GM12878 (cell line): Measurements from ENCODE around the gene MYO16. TPM values are rescaled to one million over a fixed set of nuclear protein-coding genes. Genes with fewer than 3 reads are reported as not detected.

Experiments
- ATAC-seq: fragments of 200-7000 bp; cut with Tn5 transposase; 3 replicates; pipeline ENCODE4 v1.9.1; 2020; ENCODE audit warnings: mild to moderate bottlenecking, moderate library complexity
- BruUV-seq: library from RNA; stranded (reverse); fragments of 400-500 nt; replicated peaks from 2 replicates; lab custom pipeline; 2021; lab: Mats Ljungman, UMichigan
- CTCF ChIA-PET: fragments of 300-600 bp; sonication (Branson Sonifier 250); formaldehyde crosslinking; extraction: SDS; loops from one replicate; lab custom pipeline; 2021; ENCODE audit warnings: inconsistent platforms; lab: Yijun Ruan, JAX
- POLR2A ChIA-PET: fragments of 350-600 bp; formaldehyde crosslinking; extraction: SDS; loops from one replicate; lab custom pipeline; 2021; ENCODE audit warnings: inconsistent platforms; lab: Charles Lee
- RAD21 ChIA-PET: fragments of 300-600 bp; sonication (Branson Sonifier 250); formaldehyde crosslinking; loops from one replicate; lab custom pipeline; 2023; ENCODE audit warnings: antibody characterized with exemption; ENCODE audit not compliant: unreplicated experiment; lab: Charles Lee
- SMC1A ChIA-PET: fragments of 300-600 bp; sonication (Branson Sonifier 250); formaldehyde crosslinking; loops from one replicate; lab custom pipeline; 2023; ENCODE audit not compliant: unreplicated experiment, uncharacterized antibody; lab: Charles Lee
- DNase-seq: peaks from one replicate; pipeline ENCODE4 v3.0.0-alpha.2; 2011; ENCODE audit warnings: low read depth, low spot score
- FAIRE-seq: peaks from 3 replicates; lab custom pipeline; 2011; peaks lifted over from hg19 to GRCh38; lab: Jason Lieb, UNC
- H2AFZ ChIP-seq: 2 replicates; pipeline ENCODE4 v1.6.0; 2011; ENCODE audit warnings: low read depth, low read length, control low read depth; ENCODE audit not compliant: control insufficient read depth
- H3K27ac ChIP-seq: 2 replicates; pipeline ENCODE4 v1.5.1; 2011; ENCODE audit warnings: control low read depth; ENCODE audit not compliant: control insufficient read depth, insufficient read depth
- H3K27me3 ChIP-seq, 2 experiments: replicated peaks in 1 of 2; 2 replicates each; pipeline versions ENCODE4 v1.6.0 to v1.6.1; 2011; ENCODE audit warnings: low read length in 1 of 2; ENCODE audit not compliant: control insufficient read depth in 2 of 2, insufficient read depth in 2 of 2
- H3K36me3 ChIP-seq, 2 experiments: 2 replicates each; pipeline ENCODE4 v1.5.1; 2011; ENCODE audit warnings: low read length in 1 of 2; ENCODE audit not compliant: control insufficient read depth in 2 of 2, insufficient read depth in 2 of 2
- H3K4me1 ChIP-seq: 2 replicates; pipeline ENCODE4 v1.6.1; 2011; ENCODE audit warnings: mild to moderate bottlenecking, low read length, moderate library complexity, mixed read lengths; ENCODE audit not compliant: control insufficient read depth, insufficient read depth
- H3K4me2 ChIP-seq: 2 replicates; pipeline ENCODE4 v1.6.0; 2011; ENCODE audit warnings: control low read depth; ENCODE audit not compliant: control insufficient read depth, insufficient read depth
- H3K4me3 ChIP-seq: fragments of 200-600 bp; sonication (generic); 2 replicates; pipeline ENCODE4 v1.5.1; 2016
- H3K79me2 ChIP-seq: 2 replicates; pipeline ENCODE4 v1.6.0; 2011; ENCODE audit warnings: low read length; ENCODE audit not compliant: control insufficient read depth, insufficient read depth
- H3K9ac ChIP-seq: 2 replicates; pipeline ENCODE4 v1.8.0; 2011; ENCODE audit warnings: low read length, control low read depth, mixed read lengths; ENCODE audit not compliant: control insufficient read depth, insufficient read depth
- H3K9me3 ChIP-seq: replicated peaks from 3 replicates; pipeline ENCODE4 v1.5.1; 2011; ENCODE audit warnings: mild to moderate bottlenecking, low read length; ENCODE audit not compliant: control insufficient read depth, insufficient read depth
- H4K20me1 ChIP-seq: 2 replicates; pipeline ENCODE4 v1.6.0; 2011; ENCODE audit not compliant: control insufficient read depth, insufficient read depth
- KLF5 ChIP-seq: fragments of 450-650 bp; IDR thresholded peaks from 2 replicates; pipeline ENCODE4 v1.6.1; 2014; ENCODE audit warnings: mild to moderate bottlenecking; ENCODE audit not compliant: partially characterized antibody
- MTA2 ChIP-seq: fragments of 450-650 bp; IDR thresholded peaks from 2 replicates; pipeline ENCODE4 v1.6.1; 2016; ENCODE audit warnings: low read depth, mild to moderate bottlenecking, moderate library complexity
- NR2C1 ChIP-seq: fragments of 450-650 bp; IDR thresholded peaks from 2 replicates; pipeline ENCODE4 v1.6.1; 2017; ENCODE audit warnings: antibody characterized with exemption, mild to moderate bottlenecking, moderate library complexity
- POLR2AphosphoS5 ChIP-seq: IDR thresholded peaks from 2 replicates; pipeline ENCODE4 v1.6.1; 2011; ENCODE audit warnings: mild to moderate bottlenecking, low read length, inconsistent platforms
- SIN3A ChIP-seq: IDR thresholded peaks from 2 replicates; pipeline ENCODE4 v1.6.1; 2012; ENCODE audit warnings: low read depth, low read length, improper control_type of control experiment
- SMAD1 ChIP-seq: fragments of 450-650 bp; IDR thresholded peaks from 2 replicates; pipeline ENCODE4 v1.6.1; 2018; ENCODE audit warnings: mild to moderate bottlenecking, low read depth; ENCODE audit not compliant: partially characterized antibody
- SMC3 ChIP-seq: IDR thresholded peaks from 2 replicates; pipeline ENCODE4 v1.6.1; 2011; ENCODE audit warnings: low read length, improper control_type of control experiment, borderline replicate concordance
- TCF7 ChIP-seq: IDR thresholded peaks from 2 replicates; pipeline ENCODE4 v1.6.1; 2014; ENCODE audit warnings: antibody characterized with exemption, borderline replicate concordance
- WGBS: methylation state at CpG from one replicate; pipeline ENCODE4 v1.1.6; 2016; ENCODE audit warnings: low lambda C conversion rate; ENCODE audit not compliant: insufficient replicate concordance, insufficient coverage; ENCODE audit errors: missing lambda C conversion rate; 5-methylcytosine and 5-hydroxymethylcytosine counted together
- in situ Hi-C: fragments of 300-500 bp; cut with MboI; formaldehyde crosslinking; loops from 9 replicates; pipeline ENCODE4 v1.14.3; 2018; ENCODE audit warnings: mixed read lengths
- intact Hi-C: fragments of 100-400 bp; cut with micrococcal nuclease; formaldehyde crosslinking; loops from one replicate; pipeline ENCODE4 v1.14.2; 2022; ENCODE audit not compliant: unreplicated experiment
- polyA plus RNA-seq, 11 experiments: library from polyadenylated mRNA; depleted of rRNA in 4 of 11; unstranded in 6 of 11; stranded (reverse) in 5 of 11; fragments of >200 nt; fragmentation: Nextera tagmentation in 4 of 11; fragmentation: Illumina TruSeq in 1 of 11; extraction: Ambion mirVana in 4 of 11; extraction: Trizol in 1 of 11; gene quantifications; 1 replicate in 1 of 11; 2 replicates in 10 of 11; pipeline versions ENCODE4 v1.2.1 to v1.2.3, GENCODE V29; 2011 to 2016; ENCODE audit warnings: inconsistent platforms in 2 of 11, missing spikeins in 2 of 11, low read depth in 1 of 11
- total RNA-seq, 4 experiments: library from RNA; depleted of rRNA in 3 of 4; stranded (reverse); fragments of >200 nt in 3 of 4; fragmentation: Illumina TruSeq in 1 of 4; extraction: Trizol in 1 of 4; gene quantifications; 2 replicates each; pipeline versions ENCODE4 v1.2.1 to v1.2.3, GENCODE V29; 2013 to 2021

Gene MYO16
- total and polyA plus RNA-seq, 10 of the 15 experiments (the other 5 are each of a cell fraction or from before 2014, with no cell fraction given) = under 0.01 to 1.7 (median 0.05) TPM; not detected in 4

DNA sequence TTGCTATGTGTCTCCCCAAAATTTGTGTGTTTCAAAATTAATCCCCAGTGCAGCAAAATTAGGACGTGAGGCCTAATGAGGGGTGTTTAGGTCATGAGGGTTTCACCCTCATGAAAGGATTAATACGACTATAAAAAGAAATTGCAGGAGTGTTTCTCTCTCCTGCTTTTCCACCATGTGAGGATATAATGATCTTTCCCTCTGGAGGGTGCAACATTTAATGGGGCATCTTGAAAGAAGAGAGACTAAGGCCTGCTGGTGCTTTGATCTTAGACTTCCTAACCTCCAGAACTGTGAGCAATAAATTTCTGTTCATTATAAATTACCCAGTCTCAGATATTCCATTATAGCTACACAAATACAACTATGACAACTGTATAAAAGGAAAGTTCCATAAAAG, 183.2 kb downstream of the MYO16 start:
- Histone ChIP-seq H3K36me3 (no peaks in the 10 kb centered on the region), H3K27ac (no peak overlapping the region), H3K79me2 (no peaks in the 10 kb centered on the region), H3K4me3 (no peak overlapping the region), H3K9me3 (no peaks in the 10 kb centered on the region), H4K20me1 (no peaks in the 10 kb centered on the region), H3K27me3 (no peaks in the 10 kb centered on the region), H2AFZ (no peak overlapping the region), H3K9ac (no peak overlapping the region), H3K4me1 (no peaks in the 10 kb centered on the region), H3K4me2 (no peak overlapping the region)
- in situ Hi-C loops = no loop called here
- no TSS peak for BruUV-seq
- POLR2A ChIA-PET = no interaction called here
- CTCF ChIA-PET = no interaction called here
- SMC1A ChIA-PET = no interaction called here
- ATAC-seq (no peak), DNase-seq (no peak), FAIRE-seq (no peak)
- no peak for TF ChIP-seq POLR2AphosphoS5
- TF ChIP-seq KLF5 = no peak
- no peak for TF ChIP-seq NR2C1
- TF ChIP-seq SIN3A = no peak
- TF ChIP-seq SMC3 = no peak
- no peak for TF ChIP-seq TCF7
- RAD21 ChIA-PET = no interaction called here
- intact Hi-C loops = no loop called here
- 2% methylated on average over 2 of the region's 2 CpGs for WGBS

DNA sequence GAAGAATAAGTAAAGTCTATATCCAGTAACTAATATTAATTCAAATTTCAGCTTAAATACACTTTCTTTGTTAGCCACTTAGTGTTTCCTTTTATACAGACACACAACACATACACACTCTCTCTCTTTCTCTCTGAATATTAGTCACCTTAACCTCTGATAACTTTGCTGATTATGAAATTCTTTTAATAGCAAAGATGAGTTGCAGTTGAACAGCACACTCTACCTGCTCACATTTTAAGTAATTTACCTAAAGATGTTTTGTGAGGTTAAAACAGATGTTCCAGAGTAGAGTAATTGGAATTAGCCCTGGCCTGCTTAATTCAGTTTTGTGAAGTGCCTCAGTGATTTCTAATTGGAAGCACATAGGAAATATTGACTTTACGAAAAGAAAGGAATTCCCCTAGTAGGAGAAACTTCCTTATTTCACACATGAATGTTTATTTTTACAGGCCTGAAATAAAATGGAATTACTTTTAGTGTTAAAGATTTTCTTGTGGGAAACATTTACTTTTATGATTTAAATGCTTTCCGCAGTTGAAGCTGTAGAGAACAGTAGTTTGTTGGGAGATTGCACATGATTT, 184.3 kb downstream of the MYO16 start:
- Histone ChIP-seq H3K79me2 (no peaks in the 10 kb centered on the region), H3K4me2 (no peak overlapping the region), H3K4me3 (no peak overlapping the region)
- ATAC-seq (no peak), DNase-seq (no peak), FAIRE-seq (no peak)
- POLR2A ChIA-PET = no interaction called here
- TF ChIP-seq SMAD1 (no peak), MTA2 (0 out of 2 replicates have a peak, but pooled peaks have one; percentile 18)
- TF ChIP-seq, all 136 proteins: peak for 1
- RAD21 ChIA-PET = interaction anchor here (0.6 kb wide), 1 partner anchor 114 kb away, joined by 3 read pairs; no protein-coding TSS in a partner anchor
- H3K9ac ChIP-seq = no peak overlapping the region
- H3K27me3 ChIP-seq = no peaks in the 10 kb centered on the region
- no peaks in the 10 kb centered on the region for H3K9me3 ChIP-seq
- in situ Hi-C loops = no loop called here
- H3K27ac ChIP-seq = no peak overlapping the region
- WGBS = 58% methylated on average over 2 of the region's 2 CpGs
- CTCF ChIA-PET = interaction anchor here (0.7 kb wide), 1 partner anchor 20 kb away, joined by 3 read pairs; no protein-coding TSS in a partner anchor
- SMC1A ChIA-PET = interaction anchor here (0.8 kb wide), 1 partner anchor 102 kb away, joined by 3 read pairs; no protein-coding TSS in a partner anchor
- H2AFZ ChIP-seq = no peak overlapping the region
- BruUV-seq = no TSS peak
- no peaks in the 10 kb centered on the region for H4K20me1 ChIP-seq
- intact Hi-C loops = no loop called here
- H3K4me1 ChIP-seq = no peaks in the 10 kb centered on the region
- H3K36me3 ChIP-seq = no peaks in the 10 kb centered on the region
